ENCODE results near the gene MCTP1.

Gene MCTP1

GRCh38 chr5:95177456-95177855, 107.4 kb downstream of the MCTP1 start:
- in situ Hi-C loops (cut with MboI; ENCODE audit: low pct_unique_long_range_greater_than_20kb, low sequenced_read_pairs, unreplicated experiment) = no loop called here
- no peak for DNase-seq (ENCODE audit: low spot score)
- TF ChIP-seq, protein P1, sequence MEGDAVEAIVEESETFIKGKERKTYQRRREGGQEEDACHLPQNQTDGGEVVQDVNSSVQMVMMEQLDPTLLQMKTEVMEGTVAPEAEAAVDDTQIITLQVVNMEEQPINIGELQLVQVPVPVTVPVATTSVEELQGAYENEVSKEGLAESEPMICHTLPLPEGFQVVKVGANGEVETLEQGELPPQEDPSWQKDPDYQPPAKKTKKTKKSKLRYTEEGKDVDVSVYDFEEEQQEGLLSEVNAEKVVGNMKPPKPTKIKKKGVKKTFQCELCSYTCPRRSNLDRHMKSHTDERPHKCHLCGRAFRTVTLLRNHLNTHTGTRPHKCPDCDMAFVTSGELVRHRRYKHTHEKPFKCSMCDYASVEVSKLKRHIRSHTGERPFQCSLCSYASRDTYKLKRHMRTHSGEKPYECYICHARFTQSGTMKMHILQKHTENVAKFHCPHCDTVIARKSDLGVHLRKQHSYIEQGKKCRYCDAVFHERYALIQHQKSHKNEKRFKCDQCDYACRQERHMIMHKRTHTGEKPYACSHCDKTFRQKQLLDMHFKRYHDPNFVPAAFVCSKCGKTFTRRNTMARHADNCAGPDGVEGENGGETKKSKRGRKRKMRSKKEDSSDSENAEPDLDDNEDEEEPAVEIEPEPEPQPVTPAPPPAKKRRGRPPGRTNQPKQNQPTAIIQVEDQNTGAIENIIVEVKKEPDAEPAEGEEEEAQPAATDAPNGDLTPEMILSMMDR (IDR thresholded peaks at IDR 0.05; ENCODE audit: extremely low read depth, insufficient read depth, missing control alignments) = no peak

GRCh38 chr5:95175106-95175505, 109.8 kb downstream of the MCTP1 start:
- TF ChIP-seq, protein P1 (IDR thresholded peaks at IDR 0.05; ENCODE audit: extremely low read depth, insufficient read depth, missing control alignments) = no peak
- DNase-seq (ENCODE audit: low spot score) = no peak
- in situ Hi-C loops (cut with MboI; ENCODE audit: low pct_unique_long_range_greater_than_20kb, low sequenced_read_pairs, unreplicated experiment) = no loop called here

GRCh38 chr5:95172659-95173058, 112.2 kb downstream of the MCTP1 start:
- no peak for DNase-seq (ENCODE audit: low spot score)
- TF ChIP-seq, protein P1 (IDR thresholded peaks at IDR 0.05; ENCODE audit: extremely low read depth, insufficient read depth, missing control alignments) = no peak
- in situ Hi-C loops (cut with MboI; ENCODE audit: low pct_unique_long_range_greater_than_20kb, low sequenced_read_pairs, unreplicated experiment) = no loop called here

- DNase-seq (ENCODE audit: low spot score) = no peak
- in situ Hi-C loops (cut with MboI; ENCODE audit: low pct_unique_long_range_greater_than_20kb, low sequenced_read_pairs, unreplicated experiment) = no loop called here
- TF ChIP-seq, protein P1 (IDR thresholded peaks at IDR 0.05; ENCODE audit: extremely low read depth, insufficient read depth, missing control alignments) = no peak
Measured at GRCh38 chr5:95164861-95165260, 120.0 kb downstream of the MCTP1 start.

DNA sequence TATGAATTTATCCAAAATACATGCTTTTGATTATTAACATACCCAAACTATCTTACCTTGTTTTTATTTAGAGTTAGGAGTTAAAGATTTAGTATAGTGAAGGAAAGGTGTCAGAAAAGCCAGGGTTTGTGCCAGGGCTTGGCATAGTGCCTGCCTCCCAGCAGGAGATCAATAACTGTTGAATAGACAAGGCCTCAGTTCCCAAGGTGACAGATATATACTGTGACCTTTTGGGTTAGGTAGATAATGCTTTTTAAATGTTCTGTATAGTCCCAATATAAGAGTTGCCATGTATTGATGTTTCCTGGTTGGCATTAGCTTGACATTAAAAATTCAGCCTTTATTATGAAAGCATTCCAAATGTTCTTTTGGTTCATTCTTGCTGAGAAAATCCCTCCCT, 121.8 kb downstream of the MCTP1 start:
- TF ChIP-seq, protein P1 (IDR thresholded peaks at IDR 0.05; ENCODE audit: extremely low read depth, insufficient read depth, missing control alignments) = no peak
- in situ Hi-C loops (cut with MboI; ENCODE audit: low pct_unique_long_range_greater_than_20kb, low sequenced_read_pairs, unreplicated experiment) = no loop called here
- no peak for DNase-seq (ENCODE audit: low spot score)

GRCh38 chr5:95162231-95162992, 122.5 kb downstream of the MCTP1 start:
- in situ Hi-C loops (cut with MboI; ENCODE audit: low pct_unique_long_range_greater_than_20kb, low sequenced_read_pairs, unreplicated experiment) = no loop called here
- TF ChIP-seq, protein P1 (IDR thresholded peaks at IDR 0.05; ENCODE audit: extremely low read depth, insufficient read depth, missing control alignments) = no peak
- no peak for DNase-seq (ENCODE audit: low spot score)
